ENCODE results near the gene TP73. TPM values are rescaled to one million over a fixed set of nuclear protein-coding genes. Genes with fewer than 3 reads are reported as not detected.
"Not testable (repeated sequence)": the region's sequence is repeated elsewhere in the genome, so short reads cannot be mapped to it uniquely, and the experiment has no call there.

Gene TP73
- total RNA-seq, 1 experiment from 2014 or later, result 0.82 TPM

DNA sequence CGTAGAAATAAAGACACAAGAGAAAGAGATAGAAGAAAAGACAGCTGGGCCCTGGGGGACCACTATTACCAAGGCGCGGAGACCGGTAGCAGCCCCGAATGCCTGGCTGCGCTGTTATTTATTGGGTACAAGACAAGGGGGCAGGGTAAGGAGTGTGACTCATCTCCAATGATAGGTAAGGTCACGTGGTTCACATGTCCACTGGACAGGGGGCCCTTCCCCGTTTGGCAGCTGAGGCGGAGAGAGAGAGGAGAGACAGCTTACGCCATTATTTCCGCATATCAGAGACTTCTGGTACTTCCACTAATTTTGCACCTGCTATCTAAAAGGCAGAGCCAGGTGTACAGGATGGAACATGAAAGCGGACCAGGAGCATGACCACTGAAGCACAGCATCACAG, 31.6 kb upstream of the TP73 start:
- BruUV-seq (replicated peaks), result no TSS peak
- CTCF ChIA-PET, result interaction anchor here (0.6 to 6.7 kb wide), 24 partner anchors 17 to 170 kb away, joined by 3 to 84 read pairs (median 7); no protein-coding TSS in a partner anchor
- DNase-seq (ENCODE audit: unreplicated experiment), result no peak
- intact Hi-C loops (cut with micrococcal nuclease), result loop anchor here (1.0 to 5.0 kb wide), 2 partner anchors 104 to 177 kb away; partner anchors contain the start of gene LRRC47
- no peak overlapping the region for H3K4me3 Mint-ChIP-seq (ENCODE audit: unreplicated experiment)
- peaks cover 6% of the 10 kb centered on the region for H3K36me3 Mint-ChIP-seq (ENCODE audit: insufficient read depth, unreplicated experiment)
- no peaks in the 10 kb centered on the region for H3K27me3 Mint-ChIP-seq (ENCODE audit: insufficient read depth, unreplicated experiment)
- no peaks in the 10 kb centered on the region for H3K9me3 Mint-ChIP-seq (ENCODE audit: unreplicated experiment)
- POLR2A ChIA-PET, result interaction anchor here (0.6 to 1.3 kb wide), 3 partner anchors 97 to 167 kb away, joined by 3 to 8 read pairs (median 4); no protein-coding TSS in a partner anchor
- H3K27ac Mint-ChIP-seq (ENCODE audit: low read depth, unreplicated experiment), result no peak overlapping the region
- TF ChIP-seq, protein P1, sequence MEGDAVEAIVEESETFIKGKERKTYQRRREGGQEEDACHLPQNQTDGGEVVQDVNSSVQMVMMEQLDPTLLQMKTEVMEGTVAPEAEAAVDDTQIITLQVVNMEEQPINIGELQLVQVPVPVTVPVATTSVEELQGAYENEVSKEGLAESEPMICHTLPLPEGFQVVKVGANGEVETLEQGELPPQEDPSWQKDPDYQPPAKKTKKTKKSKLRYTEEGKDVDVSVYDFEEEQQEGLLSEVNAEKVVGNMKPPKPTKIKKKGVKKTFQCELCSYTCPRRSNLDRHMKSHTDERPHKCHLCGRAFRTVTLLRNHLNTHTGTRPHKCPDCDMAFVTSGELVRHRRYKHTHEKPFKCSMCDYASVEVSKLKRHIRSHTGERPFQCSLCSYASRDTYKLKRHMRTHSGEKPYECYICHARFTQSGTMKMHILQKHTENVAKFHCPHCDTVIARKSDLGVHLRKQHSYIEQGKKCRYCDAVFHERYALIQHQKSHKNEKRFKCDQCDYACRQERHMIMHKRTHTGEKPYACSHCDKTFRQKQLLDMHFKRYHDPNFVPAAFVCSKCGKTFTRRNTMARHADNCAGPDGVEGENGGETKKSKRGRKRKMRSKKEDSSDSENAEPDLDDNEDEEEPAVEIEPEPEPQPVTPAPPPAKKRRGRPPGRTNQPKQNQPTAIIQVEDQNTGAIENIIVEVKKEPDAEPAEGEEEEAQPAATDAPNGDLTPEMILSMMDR (IDR thresholded peaks at IDR 0.05; ENCODE audit: unreplicated experiment), result no peak
- peaks cover 27% of the 10 kb centered on the region for H3K4me1 Mint-ChIP-seq (ENCODE audit: insufficient read depth, unreplicated experiment)

DNA sequence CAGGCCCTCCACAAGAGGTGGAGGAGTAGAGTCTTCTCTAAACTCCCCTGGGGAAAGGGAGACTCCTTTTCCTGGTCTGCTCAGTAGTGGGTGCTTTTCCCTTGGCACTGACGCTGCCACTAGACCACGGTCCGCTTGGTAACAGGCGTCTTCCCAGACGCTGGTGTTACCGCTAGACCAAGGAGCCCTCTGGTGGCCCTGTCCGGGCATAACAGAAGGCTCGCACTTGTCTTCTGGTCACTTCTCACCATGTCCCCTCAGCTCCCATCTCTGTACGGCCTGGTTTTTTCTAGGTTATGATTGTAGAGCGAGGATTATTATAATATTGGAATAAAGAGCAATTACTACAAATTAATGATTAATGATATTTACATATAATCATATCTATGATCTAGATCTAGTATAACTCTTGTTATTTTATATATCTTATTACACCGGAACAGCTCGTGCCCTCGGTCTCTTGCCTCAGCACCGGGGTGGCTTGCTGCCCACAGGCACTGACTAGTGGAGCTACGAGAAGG, 31.1 kb upstream of the TP73 start:
- not testable (repeated sequence) for BruUV-seq (replicated peaks); H3K36me3 Mint-ChIP-seq (ENCODE audit: insufficient read depth, unreplicated experiment); H3K27me3 Mint-ChIP-seq (ENCODE audit: insufficient read depth, unreplicated experiment); H3K27ac Mint-ChIP-seq (ENCODE audit: low read depth, unreplicated experiment); H3K9me3 Mint-ChIP-seq (ENCODE audit: unreplicated experiment); H3K4me3 Mint-ChIP-seq (ENCODE audit: unreplicated experiment)
- intact Hi-C loops (cut with micrococcal nuclease), result loop anchor here (1.0 to 5.0 kb wide), 2 partner anchors 103 to 176 kb away; partner anchors contain the start of gene LRRC47
- peaks cover 32% of the 10 kb centered on the region for H3K4me1 Mint-ChIP-seq (ENCODE audit: insufficient read depth, unreplicated experiment)
- ChIA-PET CTCF (interaction anchor here (0.6 to 6.7 kb wide), 24 partner anchors 12 to 223 kb away, joined by 3 to 84 read pairs (median 4); no protein-coding TSS in a partner anchor), POLR2A (interaction anchor here (0.6 to 1.8 kb wide), 4 partner anchors 57 to 168 kb away, joined by 3 to 8 read pairs (median 4); no protein-coding TSS in a partner anchor)
- TF ChIP-seq, protein P1 (IDR thresholded peaks at IDR 0.05; ENCODE audit: unreplicated experiment), result peak; percentile 50
- DNase-seq (ENCODE audit: unreplicated experiment), result peak; percentile 48

DNA sequence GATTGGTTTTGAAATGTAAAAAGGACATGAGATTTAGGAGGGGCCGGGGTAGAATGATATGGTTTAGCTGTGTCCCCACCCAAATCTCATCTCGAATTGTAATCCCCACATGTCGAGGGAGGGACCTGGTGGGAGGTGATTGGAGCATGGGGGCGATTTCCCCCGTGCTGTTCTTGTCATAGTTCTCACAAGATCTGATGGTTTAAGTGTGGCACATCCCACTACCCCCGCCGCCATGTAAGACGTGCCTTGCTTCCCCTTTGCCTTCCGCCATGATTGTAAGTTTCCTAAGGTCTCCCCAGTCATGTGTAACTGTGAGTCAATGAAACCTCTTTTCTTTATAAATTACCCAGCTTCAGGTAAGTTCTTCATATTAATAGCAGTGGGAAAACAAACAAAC, 30.2 kb upstream of the TP73 start:
- not testable (repeated sequence) for DNase-seq (ENCODE audit: unreplicated experiment); H3K9me3 Mint-ChIP-seq (ENCODE audit: unreplicated experiment); BruUV-seq (replicated peaks); H3K4me3 Mint-ChIP-seq (ENCODE audit: unreplicated experiment); H3K27ac Mint-ChIP-seq (ENCODE audit: low read depth, unreplicated experiment); H3K27me3 Mint-ChIP-seq (ENCODE audit: insufficient read depth, unreplicated experiment)
- intact Hi-C loops (cut with micrococcal nuclease), result loop anchor here (5.0 kb wide), 1 partner anchor 175 kb away; the partner anchor contains the start of gene LRRC47
- Mint-ChIP-seq H3K36me3 (ENCODE audit: insufficient read depth, unreplicated experiment) (peaks cover 12% of the 10 kb centered on the region), H3K4me1 (ENCODE audit: insufficient read depth, unreplicated experiment) (peaks cover 33% of the 10 kb centered on the region)
- CTCF ChIA-PET, result interaction anchor here (0.6 to 6.7 kb wide), 18 partner anchors 11 to 1037 kb away, joined by 3 to 84 read pairs (median 6); no protein-coding TSS in a partner anchor
- POLR2A ChIA-PET, result interaction anchor here (0.6 to 1.8 kb wide), 5 partner anchors 58 to 169 kb away, joined by 3 to 8 read pairs (median 4); no protein-coding TSS in a partner anchor

DNA sequence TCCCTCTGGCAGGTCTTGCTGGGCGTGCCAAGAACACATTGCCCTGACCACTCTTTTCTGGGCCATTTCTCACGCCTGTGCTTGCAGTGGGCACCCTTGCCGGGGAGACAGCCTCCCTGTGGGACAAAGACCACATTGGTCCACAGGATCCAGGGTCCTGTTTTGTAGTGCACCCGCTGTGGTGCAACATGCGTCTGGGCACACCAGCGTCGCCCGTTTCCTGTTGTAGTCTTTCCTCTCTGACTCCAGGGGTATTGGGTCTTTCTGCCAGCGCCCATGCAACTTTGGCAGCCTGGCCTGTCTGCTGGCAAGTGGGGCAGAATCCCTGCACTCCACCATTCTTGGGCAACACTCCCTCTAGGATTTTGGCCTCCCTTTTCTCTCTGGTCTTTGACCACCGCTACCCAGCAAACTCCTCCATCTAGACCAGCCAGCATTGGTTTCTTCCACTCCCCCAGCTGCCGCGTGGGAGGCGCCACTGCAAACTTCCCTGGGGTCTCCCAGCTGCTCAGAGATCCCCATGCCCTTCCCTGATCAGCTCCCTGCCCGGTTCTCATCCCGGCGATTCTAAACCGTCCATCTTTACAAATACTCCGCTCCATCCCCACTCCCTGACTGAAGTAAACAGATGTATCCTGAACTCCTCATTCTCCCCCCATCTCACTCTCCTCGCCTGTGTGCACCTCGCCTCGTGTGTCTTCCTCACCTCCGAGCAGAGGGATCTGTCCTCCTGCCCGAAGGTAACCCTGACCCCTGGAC, 28.7 kb upstream of the TP73 start:
- H3K4me3 Mint-ChIP-seq (ENCODE audit: unreplicated experiment), result peak overlapping the region; percentile 98
- CTCF ChIA-PET, result interaction anchor here (0.5 to 6.7 kb wide), 15 partner anchors 9 to 336 kb away, joined by 3 to 84 read pairs (median 4); no protein-coding TSS in a partner anchor
- intact Hi-C loops (cut with micrococcal nuclease), result loop anchor here (5.0 kb wide), 1 partner anchor 174 kb away; the partner anchor contains the start of gene LRRC47
- H3K27ac Mint-ChIP-seq (ENCODE audit: low read depth, unreplicated experiment), result peak overlapping the region; percentile 87
- TF ChIP-seq, protein P1 (IDR thresholded peaks at IDR 0.05; ENCODE audit: unreplicated experiment), result no peak
- no TSS peak for BruUV-seq (replicated peaks)
- H3K36me3 Mint-ChIP-seq (ENCODE audit: insufficient read depth, unreplicated experiment), result peaks cover 23% of the 10 kb centered on the region
- peaks cover 33% of the 10 kb centered on the region for H3K4me1 Mint-ChIP-seq (ENCODE audit: insufficient read depth, unreplicated experiment)
- H3K9me3 Mint-ChIP-seq (ENCODE audit: unreplicated experiment), result no peaks in the 10 kb centered on the region
- DNase-seq (ENCODE audit: unreplicated experiment), result no peak
- no peaks in the 10 kb centered on the region for H3K27me3 Mint-ChIP-seq (ENCODE audit: insufficient read depth, unreplicated experiment)
- POLR2A ChIA-PET, result interaction anchor here (0.6 to 2.3 kb wide), 16 partner anchors 9 to 182 kb away, joined by 3 to 10 read pairs (median 4); partner anchors contain the start of gene WRAP73
